ENCODE measurements around the gene TAAR9. TPM values are rescaled to one million over a fixed set of nuclear protein-coding genes. Genes with fewer than 3 reads are reported as not detected.

Gene TAAR9
- total RNA-seq, 1 experiment from 2014 or later, result not detected

GRCh38 chr6:132525866-132526265 lies 12.2 kb upstream of the TAAR9 start:
- intact Hi-C loops (cut with micrococcal nuclease), result loop anchor here (10.0 kb wide), 1 partner anchor 269 kb away; the partner anchor contains the start of gene SLC18B1

GRCh38 chr6:132526461-132526860 lies 11.6 kb upstream of the TAAR9 start:
- ChIA-PET CTCF (no interaction called here), POLR2A (ENCODE audit: unreplicated experiment) (no interaction called here)
- no TSS peak for BruUV-seq (replicated peaks)
- H3K9ac ChIP-seq (ENCODE audit: low read length), result 0 out of 2 replicates have a peak overlapping the region, but pooled peaks have one; percentile 2
- H3K36me3 ChIP-seq (ENCODE audit: low read depth, low read length), result no peaks in the 10 kb centered on the region
- no peak overlapping the region for H3K27ac ChIP-seq (ENCODE audit: low read length)
- TF ChIP-seq EZH2phosphoT487 (IDR thresholded peaks at IDR 0.05; ENCODE audit: borderline replicate concordance, low read length) (no peak), CTCF (conservative IDR thresholded peaks at IDR 0.05; ENCODE audit: low read depth, low read length) (no peak), EZH2 (IDR thresholded peaks at IDR 0.05; ENCODE audit: low read length, unreplicated experiment) (no peak)
- H3K9me3 ChIP-seq (ENCODE audit: low read length), result no peaks in the 10 kb centered on the region
- no peaks in the 10 kb centered on the region for H4K20me1 ChIP-seq (ENCODE audit: low read length)
- intact Hi-C loops (cut with micrococcal nuclease), result loop anchor here (10.0 kb wide), 1 partner anchor 268 kb away; the partner anchor contains the start of gene SLC18B1
- H3K79me2 ChIP-seq (ENCODE audit: low read length), result no peaks in the 10 kb centered on the region
- DNase-seq (no peak), ATAC-seq (no peak)
- H3F3A ChIP-seq (ENCODE audit: low read length, unreplicated experiment), result no peaks in the 10 kb centered on the region
- H2AFZ ChIP-seq (ENCODE audit: low read length), result no peak overlapping the region
- H3K27me3 ChIP-seq (ENCODE audit: low read length), result no peaks in the 10 kb centered on the region
- no peaks in the 10 kb centered on the region for H3K9me2 ChIP-seq (replicated peaks; ENCODE audit: low read length)
- no peak overlapping the region for H3K4me2 ChIP-seq (ENCODE audit: low read length)
- H3K4me3 ChIP-seq (ENCODE audit: low read length), result no peak overlapping the region
- peaks cover 50% of the 10 kb centered on the region for H3K4me1 ChIP-seq (ENCODE audit: insufficient read depth, low read length)

More at GRCh38 chr6:132525866-132526265, 12.2 kb upstream of the TAAR9 start:
- CTCF ChIA-PET, result no interaction called here
- Histone ChIP-seq H3K79me2 (ENCODE audit: low read length) (no peaks in the 10 kb centered on the region), H3K27me3 (ENCODE audit: low read length) (no peaks in the 10 kb centered on the region), H3K4me1 (ENCODE audit: insufficient read depth, low read length) (peaks cover 55% of the 10 kb centered on the region), H3K36me3 (ENCODE audit: low read depth, low read length) (no peaks in the 10 kb centered on the region), H3K4me3 (ENCODE audit: low read length) (no peak overlapping the region), H3K9me2 (replicated peaks; ENCODE audit: low read length) (no peaks in the 10 kb centered on the region), H3K9ac (ENCODE audit: low read length) (no peak overlapping the region), H4K20me1 (ENCODE audit: low read length) (no peaks in the 10 kb centered on the region), H2AFZ (ENCODE audit: low read length) (no peak overlapping the region), H3K27ac (ENCODE audit: low read length) (no peak overlapping the region), H3F3A (ENCODE audit: low read length, unreplicated experiment) (no peaks in the 10 kb centered on the region), H3K9me3 (ENCODE audit: low read length) (no peaks in the 10 kb centered on the region), H3K4me2 (ENCODE audit: low read length) (no peak overlapping the region)
- DNase-seq, result no peak
- ATAC-seq, result no peak
- POLR2A ChIA-PET (ENCODE audit: unreplicated experiment), result no interaction called here
- TF ChIP-seq EZH2phosphoT487 (IDR thresholded peaks at IDR 0.05; ENCODE audit: borderline replicate concordance, low read length) (no peak), CTCF (conservative IDR thresholded peaks at IDR 0.05; ENCODE audit: low read depth, low read length) (no peak), EZH2 (IDR thresholded peaks at IDR 0.05; ENCODE audit: low read length, unreplicated experiment) (no peak)
- BruUV-seq (replicated peaks), result no TSS peak

GRCh38 chr6:132527791-132528190 lies 10.3 kb upstream of the TAAR9 start:
- no peaks in the 10 kb centered on the region for H3K9me3 ChIP-seq (ENCODE audit: low read length)
- intact Hi-C loops (cut with micrococcal nuclease), result loop anchor here (10.0 kb wide), 1 partner anchor 267 kb away; the partner anchor contains the start of gene SLC18B1
- H3K4me1 ChIP-seq (ENCODE audit: insufficient read depth, low read length), result peaks cover 40% of the 10 kb centered on the region
- peak overlapping the region; percentile 51 for H3K27ac ChIP-seq (ENCODE audit: low read length)
- H2AFZ ChIP-seq (ENCODE audit: low read length), result peak overlapping the region; percentile 35; the same call in 1 of the 2 replicates
- H3F3A ChIP-seq (ENCODE audit: low read length, unreplicated experiment), result no peaks in the 10 kb centered on the region
- no peaks in the 10 kb centered on the region for H3K36me3 ChIP-seq (ENCODE audit: low read depth, low read length)
- no TSS peak for BruUV-seq (replicated peaks)
- TF ChIP-seq CTCF (conservative IDR thresholded peaks at IDR 0.05; ENCODE audit: low read depth, low read length) (no peak), EZH2 (IDR thresholded peaks at IDR 0.05; ENCODE audit: low read length, unreplicated experiment) (no peak), EZH2phosphoT487 (IDR thresholded peaks at IDR 0.05; ENCODE audit: borderline replicate concordance, low read length) (no peak)
- peak; percentile 69 for ATAC-seq
- no peaks in the 10 kb centered on the region for H3K27me3 ChIP-seq (ENCODE audit: low read length)
- ChIA-PET CTCF (no interaction called here), POLR2A (ENCODE audit: unreplicated experiment) (no interaction called here)
- H3K79me2 ChIP-seq (ENCODE audit: low read length), result no peaks in the 10 kb centered on the region
- H4K20me1 ChIP-seq (ENCODE audit: low read length), result no peaks in the 10 kb centered on the region
- H3K9ac ChIP-seq (ENCODE audit: low read length), result peak overlapping the region; percentile 52
- no peak overlapping the region; the same call in 1 of the 2 replicates for H3K4me3 ChIP-seq (ENCODE audit: low read length)
- DNase-seq, result peak; percentile 91
- peak overlapping the region; percentile 60 for H3K4me2 ChIP-seq (ENCODE audit: low read length)
- no peaks in the 10 kb centered on the region for H3K9me2 ChIP-seq (replicated peaks; ENCODE audit: low read length)
